Naive thymus-derived CD8-positive, alpha-beta T cell (primary cell): ENCODE measurements around the gene SLC44A5. TPM values are rescaled to one million over a fixed set of nuclear protein-coding genes. Genes with fewer than 3 reads are reported as not detected.

Source experiments
- ATAC-seq, 2 donors: fragments of 150-1000 bp; cut with Tn5 transposase in 1 of 2; sonication (Bioruptor Pico), chemical (Tn5 transposase) in 1 of 2; 1 replicate in 1 of 2; 2 replicates in 1 of 2; pipeline ENCODE4 v1.10.0; 2021; ENCODE audit warnings: mild to moderate bottlenecking in 2 of 2, moderate library complexity in 2 of 2
- POLR2A ChIA-PET: fragments of 350-600 bp; sonication (Branson Sonifier 250); formaldehyde crosslinking; loops from one replicate; lab custom pipeline; 2021; ENCODE audit warnings: antibody characterized with exemption; lab: Charles Lee
- DNase-seq, 10 donors: peaks; one replicate each; pipeline versions ENCODE4 v3.0.0 to v3.0.0-alpha.2; 2020 to 2022
- H3K27ac Mint-ChIP-seq, 10 donors: one replicate each; pipeline ENCODE4 v1.8.0; 2020 to 2022; ENCODE audit warnings: mild to moderate bottlenecking in 10 of 10, mixed read lengths in 10 of 10, moderate library complexity in 4 of 10, inconsistent platforms in 1 of 10
- H3K27me3 Mint-ChIP-seq, 5 donors: one replicate each; pipeline ENCODE4 v1.8.0; 2021 to 2022; ENCODE audit warnings: mixed read lengths in 5 of 5
- H3K36me3 Mint-ChIP-seq, 3 donors: one replicate each; pipeline ENCODE4 v1.8.0; 2020 to 2022; ENCODE audit warnings: mixed read lengths in 3 of 3, mild to moderate bottlenecking in 2 of 3, inconsistent platforms in 1 of 3
- H3K4me1 Mint-ChIP-seq, 4 donors: one replicate each; pipeline ENCODE4 v1.8.0; 2021 to 2022; ENCODE audit warnings: mixed read lengths in 4 of 4
- H3K4me3 Mint-ChIP-seq, 10 donors: one replicate each; pipeline ENCODE4 v1.8.0; 2020 to 2022; ENCODE audit warnings: mild to moderate bottlenecking in 10 of 10, mixed read lengths in 10 of 10, moderate library complexity in 6 of 10, inconsistent platforms in 1 of 10
- H3K9me3 Mint-ChIP-seq, 9 donors: one replicate each; pipeline ENCODE4 v1.8.0; 2020 to 2022; ENCODE audit warnings: mixed read lengths in 9 of 9, mild to moderate bottlenecking in 3 of 9, inconsistent platforms in 1 of 9, moderate library complexity in 1 of 9
- polyA plus RNA-seq, 3 donors: library from polyadenylated mRNA; unstranded; fragments of 300-500 nt; fragmentation: Illumina TruSeq; gene quantifications; one replicate each; pipeline ENCODE4 v1.2.3, GENCODE V29; 2021
- total RNA-seq, 8 experiments: library from RNA in 2 of 8; stranded (reverse) in 2 of 8; gene quantifications; one replicate each; pipeline ENCODE4 v1.2.3 and lab custom pipeline; 2021 to 2026

Gene SLC44A5
- total and polyA plus RNA-seq, 5 experiments from 2014 or later, result 0.71 to 4.4 (median 2.2) TPM; not detected in 1

DNA sequence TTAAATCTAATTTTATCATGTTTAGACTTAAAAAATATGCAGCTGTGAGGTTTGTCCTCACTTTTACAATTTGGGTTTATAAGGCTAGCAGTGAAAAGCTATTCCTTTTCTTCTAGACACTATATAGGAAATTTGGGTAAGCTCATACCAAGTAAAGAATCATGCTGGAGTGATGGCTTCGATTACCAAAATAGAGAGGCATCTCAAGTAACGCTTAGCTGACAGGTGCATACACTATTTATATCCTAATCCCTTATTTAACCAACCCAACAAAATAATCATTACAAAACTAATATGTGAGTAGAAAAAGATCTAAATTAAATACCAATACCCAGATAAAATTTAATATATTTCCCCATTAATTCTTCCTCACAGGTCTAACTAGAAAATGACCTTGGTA lies 283.5 kb downstream of the SLC44A5 start:
- Mint-ChIP-seq H3K4me3 (no peak overlapping the region), H3K4me1 (no peaks in the 10 kb centered on the region), H3K27me3 (no peaks in the 10 kb centered on the region), H3K9me3 (peaks cover 0 to 3% (median 0%) of the 10 kb centered on the region in 9 donors), H3K27ac (no peak overlapping the region), H3K36me3 (no peaks in the 10 kb centered on the region)
- DNase-seq (no peak), ATAC-seq (no peak)
- POLR2A ChIA-PET, result no interaction called here

DNA sequence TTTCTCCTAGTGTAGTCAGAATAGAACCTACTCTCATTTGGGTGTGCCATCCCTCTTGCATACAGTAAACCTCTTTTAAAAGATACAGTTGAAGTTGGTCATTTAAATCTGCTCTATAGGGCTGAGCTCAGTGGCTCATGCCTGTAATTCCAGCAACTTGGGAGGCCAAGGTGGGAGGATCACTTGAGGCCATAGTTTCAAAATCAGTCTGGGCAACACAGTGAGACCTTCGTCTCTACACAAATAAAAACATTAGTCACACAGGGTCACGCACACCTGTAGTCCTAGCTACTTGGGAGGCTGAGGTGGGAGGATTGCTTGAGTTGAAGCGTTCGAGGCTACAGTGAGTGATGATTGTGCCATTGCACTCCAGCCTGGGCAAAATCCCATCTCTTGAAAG lies 292.9 kb downstream of the SLC44A5 start:
- H3K27me3 Mint-ChIP-seq, result peaks cover 0 to 4% (median 0%) of the 10 kb centered on the region in 5 donors
- H3K4me1 Mint-ChIP-seq, result peaks cover 0 to 2% (median 0%) of the 10 kb centered on the region in 4 donors
- peaks cover 0 to 2% (median 0%) of the 10 kb centered on the region in 3 donors for H3K36me3 Mint-ChIP-seq
- ATAC-seq (no peak), DNase-seq (no peak)
- no peak overlapping the region for H3K4me3 Mint-ChIP-seq
- POLR2A ChIA-PET, result no interaction called here
- no peak overlapping the region for H3K27ac Mint-ChIP-seq
- peaks cover 0 to 14% (median 0%) of the 10 kb centered on the region in 9 donors for H3K9me3 Mint-ChIP-seq

DNA sequence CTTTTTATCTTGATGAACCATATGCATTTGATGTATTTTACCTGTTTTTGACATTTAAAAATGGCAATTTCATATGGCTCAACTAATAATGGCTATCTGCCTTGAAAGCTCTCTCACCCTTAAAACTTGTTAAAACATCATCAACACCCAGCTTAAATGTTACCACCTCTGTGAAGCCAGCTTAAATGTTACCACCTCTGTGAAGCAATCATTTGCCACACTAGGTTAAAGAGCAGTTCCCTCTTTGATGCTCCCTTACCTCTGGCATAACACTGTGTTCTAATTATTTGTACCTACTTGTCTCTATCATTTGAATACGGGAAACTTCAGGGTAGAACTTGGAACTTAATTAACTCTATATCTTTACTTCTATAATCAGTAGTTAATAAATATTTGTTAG lies 294.7 kb downstream of the SLC44A5 start:
- H3K27ac Mint-ChIP-seq, result no peak overlapping the region
- peaks cover 0 to 4% (median 0%) of the 10 kb centered on the region in 3 donors for H3K36me3 Mint-ChIP-seq
- peaks cover 0 to 4% (median 0%) of the 10 kb centered on the region in 5 donors for H3K27me3 Mint-ChIP-seq
- H3K9me3 Mint-ChIP-seq, result peaks cover 0 to 2% (median 0%) of the 10 kb centered on the region in 9 donors
- ATAC-seq, result no peak
- no peak for DNase-seq
- POLR2A ChIA-PET, result no interaction called here
- peaks cover 0 to 2% (median 0%) of the 10 kb centered on the region in 4 donors for H3K4me1 Mint-ChIP-seq
- H3K4me3 Mint-ChIP-seq, result no peak overlapping the region

DNA sequence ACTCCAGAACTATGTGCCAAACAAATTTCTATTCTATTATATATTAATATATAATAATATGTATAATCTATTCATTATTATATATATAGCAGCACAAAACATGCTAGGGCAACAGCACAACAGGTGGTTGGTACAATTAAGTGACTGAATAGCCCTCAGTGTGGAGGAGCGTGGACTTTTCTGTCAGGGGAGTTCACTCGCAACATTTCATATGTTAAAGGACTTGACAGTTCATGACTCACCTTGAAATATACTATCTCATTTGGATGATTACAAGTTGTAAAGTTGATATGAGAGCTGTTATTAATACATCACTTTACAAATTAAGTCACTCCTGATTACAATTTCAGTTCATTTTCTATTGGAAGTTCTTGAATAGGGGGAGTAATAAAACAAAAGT lies 298.3 kb downstream of the SLC44A5 start:
- Mint-ChIP-seq H3K36me3 (peaks cover 0 to 4% (median 0%) of the 10 kb centered on the region in 3 donors), H3K4me3 (no peak overlapping the region), H3K4me1 (peaks cover 0 to 2% (median 0%) of the 10 kb centered on the region in 4 donors), H3K9me3 (no peaks in the 10 kb centered on the region), H3K27ac (no peak overlapping the region), H3K27me3 (peaks cover 0 to 4% (median 0%) of the 10 kb centered on the region in 5 donors)
- DNase-seq, result no peak
- no peak for ATAC-seq
- POLR2A ChIA-PET, result no interaction called here

DNA sequence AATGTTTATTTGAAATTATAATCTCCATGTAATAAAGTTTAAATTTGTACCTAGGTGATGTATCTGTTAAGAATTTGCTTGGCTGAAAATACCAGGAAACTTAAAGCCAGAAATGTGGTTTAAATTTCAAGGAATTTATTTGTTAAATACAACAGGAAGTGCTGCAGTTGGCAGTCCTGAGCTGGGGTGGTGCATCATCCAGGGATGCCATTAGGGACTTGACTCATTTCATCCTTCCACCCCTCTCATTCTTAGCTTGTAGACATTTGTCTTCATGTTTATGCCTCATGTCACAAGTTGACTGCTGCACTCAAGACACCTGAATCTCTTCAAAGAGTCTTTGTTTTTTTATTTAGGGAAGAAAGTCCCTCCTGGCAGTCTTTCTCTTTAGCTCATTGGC lies 300.8 kb downstream of the SLC44A5 start:
- Mint-ChIP-seq H3K4me1 (no peaks in the 10 kb centered on the region), H3K27me3 (peaks cover 0 to 4% (median 0%) of the 10 kb centered on the region in 5 donors), H3K27ac (no peak overlapping the region), H3K9me3 (peaks cover 0 to 3% (median 0%) of the 10 kb centered on the region in 9 donors), H3K4me3 (no peak overlapping the region), H3K36me3 (peaks cover 0 to 4% (median 0%) of the 10 kb centered on the region in 3 donors)
- DNase-seq, result no peak
- POLR2A ChIA-PET, result no interaction called here
- no peak for ATAC-seq

DNA sequence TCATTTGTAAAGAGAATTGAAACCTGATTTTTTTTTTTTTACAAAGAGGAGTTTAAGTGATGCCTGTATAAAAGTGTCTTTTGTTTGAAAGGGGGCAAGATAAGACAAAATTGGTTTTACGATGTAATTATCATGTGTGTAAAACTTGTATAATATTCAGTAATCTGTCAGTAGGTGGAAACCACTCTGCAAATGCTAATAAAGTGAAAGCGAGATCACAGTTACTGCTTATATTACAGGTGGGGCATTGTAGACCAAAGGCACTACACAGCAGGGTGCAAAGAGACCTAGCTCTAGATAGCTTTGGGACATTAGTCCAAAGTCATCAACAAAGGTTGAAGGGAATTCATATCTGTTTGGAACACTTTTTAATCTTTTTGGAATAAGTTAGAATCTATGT lies 302.5 kb downstream of the SLC44A5 start:
- POLR2A ChIA-PET, result no interaction called here
- Mint-ChIP-seq H3K9me3 (peaks cover 0 to 4% (median 0%) of the 10 kb centered on the region in 9 donors), H3K36me3 (peaks cover 0 to 3% (median 0%) of the 10 kb centered on the region in 3 donors), H3K27ac (no peak overlapping the region), H3K4me3 (no peak overlapping the region), H3K27me3 (peaks cover 0 to 2% (median 0%) of the 10 kb centered on the region in 5 donors), H3K4me1 (no peaks in the 10 kb centered on the region)
- no peak for ATAC-seq
- no peak for DNase-seq

DNA sequence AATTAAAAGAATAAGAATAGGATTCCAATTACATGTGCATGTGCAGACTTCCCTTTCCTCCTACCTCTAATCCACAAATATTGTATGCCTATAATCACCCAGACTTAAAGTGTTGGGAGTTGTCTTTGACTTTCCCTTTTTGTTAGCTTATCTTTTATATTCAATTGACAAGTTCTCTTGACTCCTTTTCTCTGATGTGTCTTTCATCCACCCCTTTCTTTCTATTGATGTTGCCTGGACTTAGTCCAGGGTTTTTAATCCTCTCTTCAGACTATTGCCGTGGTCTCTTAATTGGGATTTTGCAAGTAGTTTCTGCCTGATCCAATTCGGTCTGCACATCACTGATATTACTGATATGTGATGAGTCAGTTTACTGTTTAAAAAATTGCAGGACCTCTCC lies 305.9 kb downstream of the SLC44A5 start:
- no peaks in the 10 kb centered on the region for H3K36me3 Mint-ChIP-seq
- H3K9me3 Mint-ChIP-seq, result peaks cover 0 to 4% (median 0%) of the 10 kb centered on the region in 9 donors
- H3K4me1 Mint-ChIP-seq, result no peaks in the 10 kb centered on the region
- no peak overlapping the region for H3K27ac Mint-ChIP-seq
- POLR2A ChIA-PET, result no interaction called here
- H3K27me3 Mint-ChIP-seq, result no peaks in the 10 kb centered on the region
- DNase-seq (no peak), ATAC-seq (no peak)
- H3K4me3 Mint-ChIP-seq, result no peak overlapping the region

DNA sequence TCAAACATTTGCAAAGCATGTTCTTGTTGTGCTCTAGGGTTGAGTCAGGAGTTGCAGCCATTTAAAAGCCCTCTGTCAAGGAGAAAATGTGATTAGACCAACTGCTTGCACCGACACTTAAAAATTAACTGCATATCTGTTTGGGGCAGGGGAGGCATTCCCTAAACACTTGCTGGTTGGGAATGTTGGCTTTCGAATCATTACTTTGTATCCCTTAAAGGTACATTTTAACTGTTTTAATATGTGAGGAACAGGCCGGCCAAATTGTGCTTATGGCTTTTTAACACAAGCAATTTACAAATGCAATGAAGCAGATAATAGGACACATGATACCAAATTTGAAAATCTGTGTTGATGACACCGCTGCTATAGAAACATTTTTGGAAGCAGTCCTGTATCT lies 317.6 kb downstream of the SLC44A5 start:
- H3K4me1 Mint-ChIP-seq, result no peaks in the 10 kb centered on the region

DNA sequence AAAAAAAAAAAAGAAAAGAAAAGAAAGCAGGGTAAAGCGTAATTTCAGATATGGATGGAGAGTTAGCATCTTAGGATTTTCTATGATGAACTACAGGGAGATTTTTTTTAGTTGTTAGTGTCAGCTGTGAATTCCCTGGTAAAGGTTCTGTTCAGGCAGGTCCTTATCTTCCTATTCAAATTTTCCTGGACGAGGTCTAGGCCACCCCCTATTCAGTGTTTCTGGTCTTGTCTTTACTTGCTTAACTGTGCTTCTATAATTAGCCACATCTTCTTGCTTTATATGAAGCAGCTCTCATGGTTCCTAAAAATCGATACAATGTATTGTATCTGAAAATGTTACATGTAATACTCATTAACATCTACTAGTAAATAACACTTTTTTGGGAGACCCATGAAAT lies 318.9 kb downstream of the SLC44A5 start:
- H3K9me3 Mint-ChIP-seq, result peaks cover 0 to 19% (median 5%) of the 10 kb centered on the region in 9 donors
- H3K27ac Mint-ChIP-seq, result no peak overlapping the region
- ATAC-seq, result no peak
- no peaks in the 10 kb centered on the region for H3K4me1 Mint-ChIP-seq
- no peak for DNase-seq
- peaks cover 0 to 17% (median 0%) of the 10 kb centered on the region in 5 donors for H3K27me3 Mint-ChIP-seq
- no peak overlapping the region for H3K4me3 Mint-ChIP-seq
- H3K36me3 Mint-ChIP-seq, result peaks cover 0 to 3% (median 0%) of the 10 kb centered on the region in 3 donors
- POLR2A ChIA-PET, result no interaction called here

More for the DNA sequence above, 317.6 kb downstream of the SLC44A5 start:
- H3K27me3 Mint-ChIP-seq, result peaks cover 0 to 17% (median 3%) of the 10 kb centered on the region in 5 donors
- no peaks in the 10 kb centered on the region for H3K36me3 Mint-ChIP-seq
- POLR2A ChIA-PET, result no interaction called here
- no peak overlapping the region for H3K27ac Mint-ChIP-seq
- ATAC-seq (no peak), DNase-seq (no peak)
- H3K9me3 Mint-ChIP-seq, result peaks cover 0 to 14% (median 0%) of the 10 kb centered on the region in 9 donors
- no peak overlapping the region for H3K4me3 Mint-ChIP-seq

DNA sequence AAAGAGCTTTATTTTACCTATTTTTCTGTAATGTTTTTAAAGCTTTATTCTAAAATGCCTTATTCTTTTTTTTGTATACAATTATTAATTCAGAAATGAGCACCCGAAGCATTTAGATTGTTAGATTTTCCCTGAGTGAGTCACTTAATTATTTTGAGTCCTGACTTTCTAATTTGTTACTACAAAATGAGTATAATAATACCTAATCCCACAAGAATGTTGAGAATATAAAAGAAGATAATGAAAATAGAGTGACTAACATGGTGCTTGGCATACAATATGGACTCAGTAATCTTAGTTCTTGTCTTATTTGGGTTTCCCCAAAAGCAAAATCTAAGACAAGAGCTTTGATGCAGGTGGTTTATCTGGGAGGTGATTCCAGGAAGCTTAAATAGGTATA lies 334.5 kb downstream of the SLC44A5 start:
- Mint-ChIP-seq H3K27ac (no peak overlapping the region), H3K9me3 (peaks cover 0 to 4% (median 0%) of the 10 kb centered on the region in 9 donors), H3K36me3 (peaks cover 0 to 13% (median 0%) of the 10 kb centered on the region in 3 donors), H3K4me1 (peaks cover 0 to 1% (median 0%) of the 10 kb centered on the region in 4 donors), H3K4me3 (no peak overlapping the region), H3K27me3 (peaks cover 0 to 36% (median 2%) of the 10 kb centered on the region in 5 donors)
- DNase-seq (no peak), ATAC-seq (no peak)
- POLR2A ChIA-PET, result no interaction called here

DNA sequence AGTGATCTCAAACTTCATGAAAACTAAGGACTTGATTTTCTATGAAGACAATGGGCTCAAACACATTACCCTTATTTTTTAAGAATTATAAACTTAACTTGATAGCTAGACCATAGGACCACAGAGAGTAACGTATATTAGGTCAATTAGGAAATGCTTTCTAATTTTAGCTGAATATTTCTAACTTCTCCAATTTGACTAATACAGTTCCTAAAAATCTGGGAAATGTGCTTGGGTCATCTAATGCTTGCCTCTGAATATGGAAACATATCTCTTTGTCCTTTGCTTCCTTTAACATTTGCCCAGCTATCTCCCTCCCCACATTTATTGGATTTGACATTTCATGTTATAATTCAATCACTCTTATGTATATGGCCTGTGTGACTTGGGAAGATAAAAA lies 335.3 kb downstream of the SLC44A5 start:
- Mint-ChIP-seq H3K4me3 (no peak overlapping the region), H3K36me3 (peaks cover 0 to 13% (median 0%) of the 10 kb centered on the region in 3 donors), H3K27ac (no peak overlapping the region), H3K27me3 (peaks cover 0 to 36% (median 2%) of the 10 kb centered on the region in 5 donors), H3K9me3 (peaks cover 0 to 4% (median 0%) of the 10 kb centered on the region in 9 donors), H3K4me1 (peaks cover 0 to 1% (median 0%) of the 10 kb centered on the region in 4 donors)
- POLR2A ChIA-PET, result no interaction called here
- DNase-seq, result no peak
- no peak for ATAC-seq

DNA sequence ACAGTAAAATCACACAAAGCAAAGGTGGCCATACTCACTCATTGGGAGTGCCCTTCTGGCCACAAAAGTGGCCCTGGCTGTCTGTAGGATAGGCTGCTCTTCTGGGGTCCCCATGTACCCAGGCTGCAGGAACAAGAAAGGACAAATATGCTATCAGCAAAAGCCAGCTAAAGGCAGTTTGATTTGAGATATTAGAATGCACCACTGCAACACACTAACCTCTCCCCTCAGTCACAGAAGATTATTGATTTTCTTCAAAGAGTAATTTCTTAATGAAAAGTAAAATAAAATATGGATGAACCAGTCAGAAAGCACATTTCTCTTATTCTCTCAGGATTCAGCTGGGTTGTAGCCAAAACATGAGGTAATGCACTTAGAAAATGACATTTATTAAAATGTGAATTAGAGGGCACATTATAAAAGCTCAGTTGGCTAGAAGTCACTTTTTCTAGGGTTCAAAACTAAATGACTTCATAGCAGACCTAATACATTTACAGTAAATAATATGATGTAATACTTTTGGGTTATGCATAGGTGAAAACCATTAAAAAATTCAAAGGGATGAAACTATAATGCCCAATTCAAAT lies 335.9 kb downstream of the SLC44A5 start:
- Mint-ChIP-seq H3K27ac (no peak overlapping the region), H3K36me3 (peaks cover 0 to 13% (median 0%) of the 10 kb centered on the region in 3 donors), H3K27me3 (peaks cover 0 to 36% (median 2%) of the 10 kb centered on the region in 5 donors), H3K4me1 (peaks cover 0 to 1% (median 0%) of the 10 kb centered on the region in 4 donors), H3K4me3 (no peak overlapping the region), H3K9me3 (peaks cover 0 to 4% (median 0%) of the 10 kb centered on the region in 9 donors)
- ATAC-seq (no peak), DNase-seq (no peak)
- POLR2A ChIA-PET, result interaction anchor here (0.5 kb wide), 1 partner anchor 24 kb away, joined by 3 read pairs; no protein-coding TSS in a partner anchor

DNA sequence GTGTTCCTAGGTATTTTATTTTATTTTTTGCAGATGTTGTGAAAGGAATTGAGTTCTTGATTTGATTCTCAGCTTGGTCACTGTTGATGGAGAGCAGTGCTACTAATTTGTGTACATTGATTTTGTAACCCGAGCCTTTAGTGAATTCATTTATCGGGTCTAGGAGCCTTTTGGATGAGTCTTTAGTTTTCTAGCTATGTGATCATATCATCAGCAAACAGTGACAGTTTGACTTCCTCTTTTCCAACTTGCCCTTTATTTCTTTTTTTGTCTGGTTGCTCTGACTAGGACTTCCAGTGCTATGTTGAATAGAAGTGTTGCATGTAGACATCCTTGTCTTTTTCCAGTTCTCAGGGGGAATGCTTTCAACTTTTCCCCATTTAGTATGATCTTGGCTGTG lies 337.8 kb downstream of the SLC44A5 start:
- no peak for DNase-seq
- Mint-ChIP-seq H3K4me1 (peaks cover 0 to 1% (median 0%) of the 10 kb centered on the region in 4 donors), H3K36me3 (peaks cover 0 to 13% (median 0%) of the 10 kb centered on the region in 3 donors), H3K4me3 (no peak overlapping the region), H3K9me3 (peaks cover 0 to 4% (median 0%) of the 10 kb centered on the region in 9 donors), H3K27me3 (peaks cover 0 to 36% (median 2%) of the 10 kb centered on the region in 5 donors), H3K27ac (no peak overlapping the region)
- POLR2A ChIA-PET, result no interaction called here
- no peak for ATAC-seq
